T-helper 17 cell (primary cell): ENCODE data around the gene TEX28. TPM values are rescaled to one million over a fixed set of nuclear protein-coding genes. Genes with fewer than 3 reads are reported as not detected.
"Not testable (repeated sequence)": the region's sequence is repeated elsewhere in the genome, so short reads cannot be mapped to it uniquely, and the experiment has no call there.

Experiments used
- ATAC-seq: fragments of 150-1000 bp; cut with Tn5 transposase; 2 replicates; pipeline ENCODE4 v1.10.0; 2021; ENCODE audit warnings: mild to moderate bottlenecking, moderate library complexity
- DNase-seq, 3 donors: peaks; one replicate each; pipeline versions ENCODE4 v3.0.0 to v3.0.0-alpha.2; 2020 to 2021
- H3K9me3 ChIP-seq: one replicate; pipeline ENCODE4 v1.7.0; 2013; ENCODE audit warnings: low read length, mild to moderate bottlenecking; ENCODE audit not compliant: control insufficient read depth, poor library complexity, severe bottlenecking
- H3K27ac Mint-ChIP-seq: one replicate; pipeline ENCODE4 v1.8.0; 2022; ENCODE audit warnings: mild to moderate bottlenecking, moderate library complexity, mixed read lengths
- H3K27me3 Mint-ChIP-seq: one replicate; pipeline ENCODE4 v1.8.0; 2022; ENCODE audit warnings: mixed read lengths
- H3K36me3 Mint-ChIP-seq: one replicate; pipeline ENCODE4 v1.8.0; 2022; ENCODE audit warnings: low read depth, mixed read lengths
- H3K4me1 Mint-ChIP-seq: one replicate; pipeline ENCODE4 v1.8.0; 2022; ENCODE audit warnings: mild to moderate bottlenecking, mixed read lengths
- H3K4me3 Mint-ChIP-seq: one replicate; pipeline ENCODE4 v1.8.0; 2022; ENCODE audit warnings: mild to moderate bottlenecking, moderate library complexity, mixed read lengths
- total RNA-seq, 4 donors: library from RNA in 2 of 4; stranded (reverse) in 2 of 4; gene quantifications; one replicate each; pipeline ENCODE4 v1.2.3 and lab custom pipeline; 2022 to 2026

The TEX28 gene
- total RNA-seq, 2 donors from 2014 or later: not detected

DNA sequence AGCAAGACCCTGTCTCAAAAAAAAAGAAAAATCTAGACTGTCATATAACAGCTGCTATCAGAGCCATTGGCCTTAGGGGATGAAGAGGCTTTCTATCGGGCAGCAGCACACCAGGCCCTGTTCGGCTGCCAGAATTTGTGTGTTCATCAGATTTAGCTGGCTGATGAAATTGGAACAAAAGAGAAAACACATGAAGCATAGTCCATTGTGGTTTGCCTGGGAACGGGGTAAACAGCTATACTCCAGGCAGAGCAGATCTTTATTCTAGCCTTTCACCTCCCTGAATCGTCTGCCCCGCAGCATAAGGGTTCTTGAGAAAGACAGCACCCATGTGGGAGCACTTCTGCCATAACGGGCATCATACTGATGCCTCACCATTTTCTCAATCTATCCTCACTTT lies 12.3 kb upstream of the TEX28 start:
- no peak overlapping the region for H3K4me3 Mint-ChIP-seq
- ATAC-seq (no peak), DNase-seq (no peak)
- no peaks in the 10 kb centered on the region for H3K9me3 ChIP-seq
- H3K4me1 Mint-ChIP-seq: peaks cover 17% of the 10 kb centered on the region
- H3K27ac Mint-ChIP-seq: peak overlapping the region; percentile 65
- H3K27me3 Mint-ChIP-seq: no peaks in the 10 kb centered on the region
- H3K36me3 Mint-ChIP-seq: no peaks in the 10 kb centered on the region

DNA sequence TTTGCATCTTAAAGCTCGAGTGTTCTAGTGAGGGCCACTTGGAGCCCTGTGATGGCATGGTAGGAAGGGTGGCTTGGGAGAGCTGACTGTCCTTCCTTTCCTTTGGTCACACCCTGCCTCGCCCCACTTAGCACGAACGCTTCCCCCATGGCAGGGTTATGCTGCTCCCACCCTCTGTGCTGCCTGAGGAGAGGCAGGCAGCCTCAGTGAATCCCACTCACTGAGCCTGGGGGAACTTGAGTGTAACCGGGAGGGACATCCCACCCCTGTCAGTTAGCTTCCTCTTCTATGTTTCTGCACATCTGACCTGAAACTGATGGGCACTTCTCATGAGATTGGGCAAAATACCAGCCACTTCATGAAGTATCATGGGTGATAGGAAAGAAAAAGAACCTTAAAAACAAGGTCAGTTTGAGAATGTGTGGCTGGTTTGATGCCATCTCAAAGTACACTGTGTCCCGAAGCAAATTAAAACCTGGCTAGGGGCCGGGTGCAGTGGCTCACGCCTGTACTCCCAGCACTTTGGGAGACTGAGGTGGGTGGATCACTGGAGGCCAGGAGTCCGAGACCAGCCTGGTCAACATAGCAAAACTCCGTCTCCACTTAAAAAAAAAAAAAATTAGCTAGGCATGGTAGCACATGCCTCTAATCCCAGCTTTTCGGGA lies 10.7 kb upstream of the TEX28 start:
- ATAC-seq (no peak), DNase-seq (no peak)
- Mint-ChIP-seq H3K27ac (peak overlapping the region; percentile 27), H3K27me3 (no peaks in the 10 kb centered on the region), H3K4me1 (peaks cover 12% of the 10 kb centered on the region), H3K36me3 (no peaks in the 10 kb centered on the region), H3K4me3 (no peak overlapping the region)
- H3K9me3 ChIP-seq: no peaks in the 10 kb centered on the region

DNA sequence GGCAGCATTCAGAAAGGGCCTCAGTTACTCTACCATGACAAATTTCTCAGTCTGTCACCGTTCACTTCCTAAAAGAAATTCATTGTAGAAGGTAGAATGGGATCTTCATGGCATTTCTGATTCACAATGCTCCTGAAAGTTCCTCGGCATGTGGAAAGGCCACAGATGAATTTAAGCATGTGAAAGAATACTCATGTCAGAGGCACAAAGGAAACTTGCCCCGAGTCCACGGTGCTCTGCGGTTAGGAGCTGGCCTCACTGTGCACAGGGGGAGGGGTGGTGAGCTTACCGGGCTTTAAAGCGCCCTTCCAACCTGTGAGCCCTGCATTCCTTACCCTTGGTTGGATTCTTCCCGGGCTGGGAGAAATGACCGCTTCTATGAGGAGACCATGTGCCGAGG lies 9.9 kb upstream of the TEX28 start:
- Mint-ChIP-seq H3K4me1 (peaks cover 14% of the 10 kb centered on the region), H3K36me3 (no peaks in the 10 kb centered on the region), H3K4me3 (no peak overlapping the region), H3K27me3 (no peaks in the 10 kb centered on the region), H3K27ac (no peak overlapping the region)
- ATAC-seq: no peak
- H3K9me3 ChIP-seq: no peaks in the 10 kb centered on the region
- no peak for DNase-seq

DNA sequence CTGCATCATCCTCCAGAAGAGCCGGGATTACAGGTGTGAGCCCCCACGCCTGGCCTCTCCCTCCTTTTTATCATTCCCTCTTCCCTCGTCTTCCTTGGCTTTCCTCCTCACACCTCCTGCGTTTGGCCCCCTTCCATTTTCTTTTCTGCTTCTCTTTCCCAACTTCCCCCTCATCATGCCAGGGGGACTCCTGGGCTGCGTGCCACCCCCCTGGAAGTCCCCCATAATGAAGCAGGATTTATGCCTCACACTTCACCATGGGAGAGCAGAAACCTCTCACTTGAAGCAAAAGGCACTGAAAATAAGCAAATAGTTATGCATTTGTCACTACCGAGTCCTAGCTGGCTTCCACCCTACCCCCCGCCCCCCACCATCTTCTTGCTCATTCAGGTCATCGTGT lies 8.6 kb upstream of the TEX28 start:
- DNase-seq: no peak
- Mint-ChIP-seq H3K27ac (no peak overlapping the region), H3K4me3 (no peak overlapping the region)

DNA sequence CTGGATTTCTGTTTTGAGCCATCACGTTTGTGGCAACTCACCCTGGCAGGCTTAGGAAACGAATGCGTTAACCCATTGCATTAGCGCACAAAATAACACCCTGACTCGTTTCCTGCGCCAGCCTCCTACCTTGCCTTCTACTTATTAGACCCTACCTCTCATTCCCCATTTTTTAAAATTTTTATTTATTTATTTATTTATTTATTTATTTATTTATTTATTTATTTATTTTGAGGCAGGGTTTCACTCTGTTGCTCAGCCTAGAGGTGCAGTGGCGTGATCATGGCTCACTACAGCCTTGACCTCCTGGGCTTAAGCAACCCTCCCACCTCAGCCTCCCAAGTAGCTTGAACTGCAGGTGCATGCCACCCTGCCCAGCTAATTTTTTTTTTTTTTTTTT lies 8.1 kb upstream of the TEX28 start:
- not testable (repeated sequence) for H3K9me3 ChIP-seq, H3K4me3 Mint-ChIP-seq, DNase-seq, H3K27ac Mint-ChIP-seq, ATAC-seq, H3K27me3 Mint-ChIP-seq, H3K36me3 Mint-ChIP-seq
- H3K4me1 Mint-ChIP-seq: peaks cover 11% of the 10 kb centered on the region

More for the DNA sequence above, 8.6 kb upstream of the TEX28 start:
- H3K36me3 Mint-ChIP-seq: no peaks in the 10 kb centered on the region
- H3K4me1 Mint-ChIP-seq: peaks cover 16% of the 10 kb centered on the region
- H3K27me3 Mint-ChIP-seq: no peaks in the 10 kb centered on the region
- H3K9me3 ChIP-seq: no peaks in the 10 kb centered on the region
- ATAC-seq: no peak

DNA sequence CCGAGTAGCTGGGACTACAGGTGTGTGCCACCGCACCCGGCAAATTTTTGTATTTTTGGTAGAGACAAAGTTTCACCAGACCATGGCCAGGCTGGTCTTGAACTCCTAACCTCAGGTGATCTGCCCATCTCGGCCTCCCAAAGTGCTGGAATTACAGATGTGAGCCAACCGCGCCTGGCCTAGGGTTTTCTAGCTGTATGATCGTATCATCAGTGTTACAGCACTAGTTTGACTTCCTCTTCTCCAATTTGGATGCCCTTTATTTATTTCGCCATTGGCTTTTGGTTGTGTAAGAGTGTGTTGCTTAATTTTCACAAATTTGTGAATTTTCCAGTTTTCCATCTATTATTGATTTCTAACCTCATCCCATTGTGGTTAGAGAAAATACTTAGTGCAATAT lies 5.9 kb upstream of the TEX28 start:
- ATAC-seq (no peak), DNase-seq (no peak)
- Mint-ChIP-seq H3K27ac (no peak overlapping the region), H3K4me3 (no peak overlapping the region), H3K4me1 (peaks cover 6% of the 10 kb centered on the region), H3K27me3 (no peaks in the 10 kb centered on the region), H3K36me3 (no peaks in the 10 kb centered on the region)
- no peaks in the 10 kb centered on the region for H3K9me3 ChIP-seq

DNA sequence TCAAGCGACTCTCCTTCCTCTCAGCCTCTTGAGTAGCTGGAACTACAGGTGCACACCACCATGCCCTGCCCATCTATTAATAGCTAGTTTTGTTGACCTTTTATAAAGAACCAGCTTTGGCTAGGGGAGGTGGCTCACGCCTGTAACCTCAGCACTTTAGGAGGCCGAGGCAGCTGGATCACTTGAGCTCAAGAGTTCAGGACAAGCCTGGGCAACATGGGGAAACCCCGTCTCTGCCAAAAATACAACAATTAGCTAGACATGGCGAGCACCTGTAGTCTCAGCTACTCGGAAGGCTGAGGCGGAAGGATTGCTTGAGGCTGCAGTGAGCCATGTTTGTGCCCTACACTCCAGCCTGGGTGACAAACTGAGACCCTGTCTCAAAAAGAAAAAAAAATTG lies 3.4 kb upstream of the TEX28 start:
- Mint-ChIP-seq H3K4me1 (peaks cover 6% of the 10 kb centered on the region), H3K4me3 (no peak overlapping the region), H3K27me3 (no peaks in the 10 kb centered on the region), H3K27ac (no peak overlapping the region), H3K36me3 (no peaks in the 10 kb centered on the region)
- H3K9me3 ChIP-seq: no peaks in the 10 kb centered on the region
- peak; percentile 61 for ATAC-seq
- DNase-seq: no peak

DNA sequence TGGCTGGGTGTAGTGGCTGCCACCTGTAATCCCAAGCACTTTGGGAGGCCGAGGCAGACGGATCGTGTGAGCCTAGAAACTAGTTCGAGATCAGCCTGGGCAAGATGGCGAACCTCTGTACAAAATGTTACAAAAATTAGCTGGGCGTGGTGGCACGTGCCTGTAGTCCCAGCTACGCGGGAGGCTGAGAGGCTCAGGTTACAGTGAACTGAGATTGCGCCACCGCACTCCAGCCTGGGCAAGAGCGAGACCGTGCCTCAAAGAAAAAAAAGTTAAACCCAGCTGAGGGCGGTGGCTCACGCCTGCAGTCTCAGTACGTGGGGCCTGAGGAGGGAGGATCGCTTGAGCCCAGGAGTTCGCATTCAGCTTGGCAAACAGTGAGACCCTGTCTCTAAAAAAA lies 1.8 kb upstream of the TEX28 start:
- no peak for DNase-seq
- H3K36me3 Mint-ChIP-seq: no peaks in the 10 kb centered on the region
- H3K4me3 Mint-ChIP-seq: no peak overlapping the region
- H3K9me3 ChIP-seq: no peaks in the 10 kb centered on the region
- peaks cover 6% of the 10 kb centered on the region for H3K4me1 Mint-ChIP-seq
- no peaks in the 10 kb centered on the region for H3K27me3 Mint-ChIP-seq
- ATAC-seq: no peak
- H3K27ac Mint-ChIP-seq: peak overlapping the region; percentile 43

DNA sequence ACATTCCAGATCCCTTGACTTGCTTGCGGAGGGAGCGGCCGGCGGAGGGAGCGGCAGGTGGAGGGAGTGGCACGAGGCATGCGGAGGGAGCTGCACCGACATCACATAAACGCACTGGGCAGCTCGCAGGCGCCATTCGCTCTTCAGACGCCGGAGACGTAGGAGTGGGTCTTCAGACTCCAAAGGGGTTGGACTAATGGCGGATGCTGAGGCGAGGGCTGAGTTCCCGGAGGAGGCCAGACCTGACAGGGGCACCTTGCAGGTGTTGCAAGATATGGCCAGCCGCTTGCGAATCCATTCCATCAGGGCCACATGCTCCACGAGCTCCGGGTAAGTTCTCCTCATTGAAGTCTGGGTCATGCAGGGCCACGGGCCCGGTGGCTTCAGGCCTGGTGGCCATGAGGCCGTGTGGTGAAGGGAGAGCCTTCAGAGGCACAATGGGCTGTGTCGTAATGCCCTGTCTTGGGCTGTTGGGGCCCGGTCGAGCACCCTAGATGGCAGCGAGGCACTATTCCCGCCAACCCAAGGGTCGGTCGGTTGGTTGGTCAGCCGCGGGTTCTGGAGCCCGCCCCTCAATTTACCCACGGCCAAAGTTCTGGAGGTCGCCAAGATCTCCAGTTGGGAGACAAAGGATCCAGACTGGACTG lies 863 bp upstream of the TEX28 start, which contains the start of gene TKTL1:
TKTL1 (plus strand) TSS at position 132 of the 647 bp plus-strand sequence; CDS start at position 197, 65 bp downstream.
- H3K9me3 ChIP-seq: no peaks in the 10 kb centered on the region
- H3K27me3 Mint-ChIP-seq: no peaks in the 10 kb centered on the region
- no peak within 1 kb of the TSS for H3K4me3 Mint-ChIP-seq
- peaks cover 6% of the 10 kb centered on the region for H3K4me1 Mint-ChIP-seq
- DNase-seq (no peak), ATAC-seq (no peak)
- H3K36me3 Mint-ChIP-seq: no peaks in the 10 kb centered on the region
- H3K27ac Mint-ChIP-seq: peak within 1 kb of the TSS; percentile 43

DNA sequence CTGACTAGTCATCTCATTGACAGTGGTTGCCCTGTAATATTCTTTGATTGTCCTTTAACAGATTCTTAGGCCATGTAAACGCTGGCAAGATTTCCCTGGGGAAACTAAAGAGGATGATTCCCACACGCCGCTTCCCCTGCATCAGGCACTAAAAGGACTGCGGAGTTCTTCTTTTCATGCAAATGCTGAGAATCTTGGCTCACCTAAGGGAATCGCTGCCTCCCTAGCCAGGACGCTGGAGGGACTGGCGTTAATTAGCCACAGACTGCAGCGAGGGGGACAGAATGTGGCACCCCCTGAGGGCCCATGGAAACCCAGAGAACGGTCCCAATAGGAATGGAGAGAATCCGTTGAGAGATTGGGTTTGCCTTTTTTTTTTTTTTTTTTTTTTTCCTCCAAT lies 8.5 kb downstream of the TEX28 start:
- not testable (repeated sequence) for DNase-seq, H3K4me1 Mint-ChIP-seq, H3K27ac Mint-ChIP-seq, H3K36me3 Mint-ChIP-seq, H3K27me3 Mint-ChIP-seq, H3K9me3 ChIP-seq, ATAC-seq, H3K4me3 Mint-ChIP-seq

DNA sequence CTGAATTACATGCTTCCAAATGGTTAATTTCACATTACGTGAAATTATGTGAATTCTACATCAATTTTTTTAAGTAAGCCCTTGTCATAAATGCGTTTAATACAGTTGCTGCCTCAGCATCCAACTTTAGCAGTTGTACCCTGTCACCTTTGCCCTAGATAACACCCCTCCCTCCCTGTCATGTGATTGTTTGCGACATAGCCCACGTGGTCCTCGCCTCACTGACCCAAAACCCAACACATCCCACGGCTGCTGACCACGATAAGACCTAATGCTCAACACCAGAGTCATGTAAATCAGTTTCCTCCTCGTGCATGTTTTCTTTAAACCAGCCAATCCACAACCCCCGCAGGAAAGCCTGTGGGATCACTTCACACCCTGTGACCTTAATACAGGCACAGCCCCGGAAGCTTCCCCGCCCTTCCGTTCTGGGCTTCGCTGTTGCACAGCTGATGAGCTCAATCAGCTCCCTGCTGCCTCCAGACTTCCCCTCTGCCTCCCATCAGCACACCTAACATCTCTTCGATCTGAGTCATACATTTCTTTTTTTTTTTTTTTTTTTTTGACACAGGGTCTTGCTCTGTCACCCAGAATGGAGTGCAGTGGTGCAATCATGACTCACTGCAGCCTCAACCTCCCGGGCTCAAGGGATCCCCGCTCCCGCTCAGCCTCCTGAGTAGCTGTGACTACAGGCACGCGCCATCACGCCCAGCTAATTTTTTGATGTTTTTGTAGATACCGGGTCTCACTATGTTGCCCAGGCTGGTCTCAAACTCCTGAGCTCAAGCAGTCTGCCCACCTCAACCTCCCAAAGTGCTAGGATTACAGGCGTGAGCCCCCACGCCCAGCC lies 10.2 kb downstream of the TEX28 start:
- H3K36me3 Mint-ChIP-seq, H3K4me3 Mint-ChIP-seq, H3K27me3 Mint-ChIP-seq, DNase-seq, H3K27ac Mint-ChIP-seq, H3K9me3 ChIP-seq, H3K4me1 Mint-ChIP-seq: not testable (repeated sequence)
- ATAC-seq: peak; percentile 94

DNA sequence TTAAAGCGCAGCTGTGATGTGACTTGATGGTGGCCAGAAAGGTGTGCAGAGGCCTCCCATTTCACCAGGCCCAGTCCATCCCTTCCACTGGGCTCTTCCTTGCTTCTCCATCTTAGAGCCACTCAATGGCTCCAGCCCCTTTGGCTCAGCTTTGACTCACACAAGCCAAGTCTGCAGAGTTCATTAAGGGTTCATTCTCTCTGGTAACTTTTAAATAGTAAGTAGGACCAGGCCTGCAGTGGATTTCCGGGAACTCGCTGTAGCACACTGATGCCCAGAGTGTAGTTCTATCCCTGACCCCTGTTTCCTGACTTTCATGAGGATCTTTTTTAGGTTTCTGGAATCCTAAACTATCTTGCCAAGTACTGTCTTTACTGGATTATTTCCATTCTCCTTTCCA lies 25.7 kb downstream of the TEX28 start:
- not testable (repeated sequence) for ATAC-seq, H3K27ac Mint-ChIP-seq

DNA sequence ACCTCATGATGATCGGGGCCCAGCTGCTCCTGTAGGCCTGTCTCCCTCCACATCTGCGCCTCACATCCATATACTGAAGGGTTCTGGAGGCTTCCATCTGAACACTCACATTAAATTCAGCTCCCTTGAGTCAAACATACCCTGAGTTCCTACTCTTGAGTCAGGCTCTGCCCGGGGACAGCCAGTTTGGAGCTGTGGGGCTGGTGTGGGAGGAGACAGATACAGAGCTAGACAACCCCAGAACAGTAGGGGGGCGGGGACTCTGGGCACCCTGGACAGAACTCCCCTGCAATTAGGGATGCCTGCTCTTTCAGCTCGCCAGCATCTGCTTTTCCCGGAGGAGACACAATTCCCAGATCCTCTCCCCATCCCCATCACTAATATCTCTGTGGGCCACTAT lies 31.9 kb downstream of the TEX28 start:
- H3K27me3 Mint-ChIP-seq: not testable (repeated sequence)

More for the DNA sequence above, 25.7 kb downstream of the TEX28 start:
- H3K4me3 Mint-ChIP-seq, H3K9me3 ChIP-seq, H3K4me1 Mint-ChIP-seq, H3K36me3 Mint-ChIP-seq, H3K27me3 Mint-ChIP-seq, DNase-seq: not testable (repeated sequence)

More for the DNA sequence above, 31.9 kb downstream of the TEX28 start:
- H3K27ac Mint-ChIP-seq, DNase-seq, ATAC-seq, H3K4me3 Mint-ChIP-seq, H3K9me3 ChIP-seq, H3K36me3 Mint-ChIP-seq, H3K4me1 Mint-ChIP-seq: not testable (repeated sequence)
